Measurements from ENCODE around the gene HSD17B2. TPM values are rescaled to one million over a fixed set of nuclear protein-coding genes. Genes with fewer than 3 reads are reported as not detected.

Gene HSD17B2
- total RNA-seq, 2 experiments from 2014 or later: not detected

- ATAC-seq: no peak
- H3K27me3 Mint-ChIP-seq: no peaks in the 10 kb centered on the region
- POLR2A ChIA-PET: no interaction called here
- intact Hi-C loops (cut with micrococcal nuclease): no loop called here
- CTCF ChIA-PET: no interaction called here
- peaks cover 40% of the 10 kb centered on the region for H3K36me3 Mint-ChIP-seq (ENCODE audit: low read depth)
- TF ChIP-seq CTCF (IDR thresholded peaks at IDR 0.05): no peak
- no peaks in the 10 kb centered on the region for H3K9me3 Mint-ChIP-seq
- no peak overlapping the region for H3K4me3 Mint-ChIP-seq
- no peak for DNase-seq
- no peaks in the 10 kb centered on the region for H3K4me1 Mint-ChIP-seq (ENCODE audit: low read depth)
- no peak overlapping the region for H3K27ac Mint-ChIP-seq
Measured at GRCh38 chr16:82146957-82147356, 111.9 kb downstream of the HSD17B2 start.

- Mint-ChIP-seq H3K36me3 (ENCODE audit: low read depth) (peaks cover 43% of the 10 kb centered on the region), H3K27ac (no peak overlapping the region), H3K27me3 (no peaks in the 10 kb centered on the region), H3K4me1 (ENCODE audit: low read depth) (no peaks in the 10 kb centered on the region), H3K4me3 (no peak overlapping the region), H3K9me3 (no peaks in the 10 kb centered on the region)
- no peak for TF ChIP-seq CTCF (IDR thresholded peaks at IDR 0.05)
- POLR2A ChIA-PET: no interaction called here
- CTCF ChIA-PET: no interaction called here
- intact Hi-C loops (cut with micrococcal nuclease): no loop called here
- DNase-seq: no peak
- ATAC-seq: no peak
Measured at GRCh38 chr16:82147546-82147945, 112.5 kb downstream of the HSD17B2 start.

Other genes with a start within 250 kb of the HSD17B2 start
- gene SDR42E1, start 23.8 kb upstream of the HSD17B2 start, total RNA-seq: 1 to 10 TPM; 7.1 to 9.2 TPM
- 10 to 100 TPM; 46.9 to 51.2 TPM for gene MPHOSPH6, start 135.0 kb downstream of the HSD17B2 start, total RNA-seq